CD4-positive, CD25-positive, alpha-beta regulatory T cell (primary cell): ENCODE results near the gene SNX5. TPM values are rescaled to one million over a fixed set of nuclear protein-coding genes. Genes with fewer than 3 reads are reported as not detected.

Experiments
- ATAC-seq, 2 donors: fragments of 150-1000 bp; cut with Tn5 transposase; one replicate each; pipeline ENCODE4 v1.10.0; 2021; ENCODE audit warnings: low read depth in 2 of 2, moderate number of reproducible peaks in 2 of 2, moderate library complexity in 1 of 2
- DNase-seq, 3 donors: peaks; one replicate each; pipeline versions ENCODE4 v3.0.0 to v3.0.0-alpha.2; 2012 to 2022; ENCODE audit warnings: mixed read lengths in 1 of 3
- H3K27ac ChIP-seq: one replicate; pipeline ENCODE4 v1.7.0; 2013; ENCODE audit warnings: mild to moderate bottlenecking, low read length; ENCODE audit not compliant: insufficient read depth, poor library complexity, severe bottlenecking
- H3K27me3 ChIP-seq: one replicate; pipeline ENCODE4 v1.7.0; 2013; ENCODE audit warnings: low read length; ENCODE audit not compliant: control insufficient read depth, insufficient read depth
- H3K36me3 ChIP-seq: one replicate; pipeline ENCODE4 v1.7.0; 2013; ENCODE audit warnings: mild to moderate bottlenecking, low read length, moderate library complexity; ENCODE audit not compliant: control insufficient read depth, insufficient read depth
- H3K4me1 ChIP-seq: 2 replicates; pipeline ENCODE4 v1.7.0; 2013; ENCODE audit warnings: mild to moderate bottlenecking, low read length; ENCODE audit not compliant: insufficient read depth, control insufficient read depth, poor library complexity, severe bottlenecking
- H3K4me3 ChIP-seq: one replicate; pipeline ENCODE4 v1.7.0; 2013; ENCODE audit warnings: low read depth, mild to moderate bottlenecking, low read length, moderate library complexity
- H3K9me3 ChIP-seq, 2 experiments: 1 replicate in 1 of 2; 2 replicates in 1 of 2; pipeline ENCODE4 v1.7.0; 2013; ENCODE audit warnings: low read length in 2 of 2, mild to moderate bottlenecking in 1 of 2, moderate library complexity in 1 of 2; ENCODE audit not compliant: control insufficient read depth in 2 of 2
- H3K27ac Mint-ChIP-seq, 3 donors: one replicate each; pipeline ENCODE4 v1.8.0; 2020 to 2022; ENCODE audit warnings: mild to moderate bottlenecking in 3 of 3, mixed read lengths in 3 of 3, moderate library complexity in 2 of 3
- H3K27me3 Mint-ChIP-seq: one replicate; pipeline ENCODE4 v1.8.0; 2022; ENCODE audit warnings: mild to moderate bottlenecking, mixed read lengths
- H3K36me3 Mint-ChIP-seq: one replicate; pipeline ENCODE4 v1.8.0; 2020; ENCODE audit warnings: mixed read lengths
- H3K4me1 Mint-ChIP-seq, 4 donors: one replicate each; pipeline ENCODE4 v1.8.0; 2020 to 2022; ENCODE audit warnings: mixed read lengths in 4 of 4, mild to moderate bottlenecking in 1 of 4
- H3K4me3 Mint-ChIP-seq, 4 donors: one replicate each; pipeline ENCODE4 v1.8.0; 2020 to 2022; ENCODE audit warnings: mild to moderate bottlenecking in 4 of 4, mixed read lengths in 4 of 4, moderate library complexity in 3 of 4
- H3K9me3 Mint-ChIP-seq, 7 donors: one replicate each; pipeline ENCODE4 v1.8.0; 2020 to 2022; ENCODE audit warnings: mixed read lengths in 7 of 7, mild to moderate bottlenecking in 3 of 7, moderate library complexity in 2 of 7
- polyA plus RNA-seq, 4 donors: library from polyadenylated mRNA; unstranded; fragments of 300-500 nt; fragmentation: Illumina TruSeq; gene quantifications; one replicate each; pipeline ENCODE4 v1.2.3, GENCODE V29; 2021
- total RNA-seq: library from RNA; stranded (reverse); gene quantifications from one replicate; pipeline ENCODE4 v1.2.3, GENCODE V29; 2022

Gene SNX5
- total and polyA plus RNA-seq, 5 donors from 2014 or later: 71.9 to 82.8 (median 78.6) TPM

DNA sequence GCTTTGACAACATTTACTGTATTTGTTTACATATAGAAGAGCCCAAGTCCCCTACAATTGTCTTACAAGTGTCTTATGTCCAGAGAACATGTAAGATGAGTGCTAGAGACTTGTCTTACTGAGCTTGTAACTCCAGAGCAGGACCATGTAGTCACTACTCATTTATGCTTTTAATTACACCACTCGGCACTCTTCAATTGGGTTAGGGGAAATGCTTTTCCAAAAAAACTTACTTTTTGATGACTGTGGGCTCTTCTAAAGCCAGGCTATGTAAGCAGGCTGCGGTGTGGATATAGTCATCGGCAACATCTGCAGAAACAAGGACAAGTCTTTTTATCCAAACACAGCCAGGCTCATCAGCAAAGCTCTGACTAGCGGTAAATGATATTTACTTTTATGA is 18.7 kb downstream of the SNX5 start:
- H3K9me3 ChIP-seq: no peaks in the 10 kb centered on the region
- no peaks in the 10 kb centered on the region for H3K4me1 ChIP-seq
- ATAC-seq (no peak), DNase-seq (no peak)
- Mint-ChIP-seq H3K36me3 (peaks cover 60% of the 10 kb centered on the region), H3K27me3 (no peaks in the 10 kb centered on the region), H3K9me3 (no peaks in the 10 kb centered on the region), H3K4me1 (peaks cover 6 to 15% (median 12%) of the 10 kb centered on the region in 4 donors), H3K27ac (peak overlapping the region in 2 of 3 donors; percentile 56 to 58), H3K4me3 (no peak overlapping the region)
- H3K27me3 ChIP-seq: no peaks in the 10 kb centered on the region
- H3K27ac ChIP-seq: no peak overlapping the region
- H3K4me3 ChIP-seq: no peak overlapping the region
- peaks cover 97% of the 10 kb centered on the region for H3K36me3 ChIP-seq

DNA sequence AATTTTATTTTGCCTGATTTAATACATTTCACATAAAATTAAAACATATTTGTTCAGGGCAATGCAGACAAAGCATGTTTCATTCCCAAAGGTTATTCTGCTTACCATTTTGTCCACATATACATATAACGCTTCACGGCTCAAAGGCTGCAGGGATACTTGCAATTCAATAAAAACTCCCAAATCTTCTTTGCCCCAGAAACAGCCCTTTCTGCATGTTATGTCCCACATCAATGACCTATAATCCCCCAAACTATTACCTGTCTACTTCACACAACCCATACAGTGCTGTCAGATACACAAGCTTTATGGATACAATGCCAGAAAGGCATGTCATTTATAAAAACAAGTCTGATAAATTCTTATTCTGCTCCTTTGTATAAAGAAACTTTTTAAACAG is 20.2 kb downstream of the SNX5 start:
- Mint-ChIP-seq H3K36me3 (peaks cover 56% of the 10 kb centered on the region), H3K27me3 (no peaks in the 10 kb centered on the region)

DNA sequence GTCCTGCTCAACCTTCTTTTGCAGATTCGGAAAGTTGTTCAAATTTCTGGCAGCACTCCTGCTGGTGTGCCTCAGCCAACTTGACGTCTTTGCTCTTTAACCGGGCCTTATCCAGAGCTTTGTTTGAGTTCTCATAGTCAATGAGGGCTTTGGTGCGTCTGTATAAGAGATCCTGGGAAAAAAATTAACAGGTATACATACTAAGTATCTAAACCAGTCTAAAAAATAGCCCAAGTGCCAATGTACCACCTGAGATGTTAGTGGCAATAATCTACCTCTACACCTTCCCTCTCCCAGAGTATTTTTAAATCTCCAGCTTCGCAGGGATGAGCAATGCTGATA is 21.1 kb downstream of the SNX5 start:
- no peaks in the 10 kb centered on the region for H3K9me3 ChIP-seq
- ATAC-seq (no peak), DNase-seq (no peak)
- Mint-ChIP-seq H3K36me3 (peaks cover 48% of the 10 kb centered on the region), H3K4me3 (no peak overlapping the region), H3K27me3 (no peaks in the 10 kb centered on the region), H3K27ac (no peak overlapping the region), H3K4me1 (peaks cover 0 to 8% (median 0%) of the 10 kb centered on the region in 4 donors), H3K9me3 (no peaks in the 10 kb centered on the region)
- no peak overlapping the region for H3K4me3 ChIP-seq
- no peak overlapping the region for H3K27ac ChIP-seq
- peaks cover 95% of the 10 kb centered on the region for H3K36me3 ChIP-seq
- H3K27me3 ChIP-seq: no peaks in the 10 kb centered on the region
- no peaks in the 10 kb centered on the region for H3K4me1 ChIP-seq

More for the DNA sequence above, 20.2 kb downstream of the SNX5 start:
- Mint-ChIP-seq H3K4me3 (no peak overlapping the region), H3K9me3 (no peaks in the 10 kb centered on the region), H3K4me1 (peaks cover 2 to 12% (median 6%) of the 10 kb centered on the region in 4 donors), H3K27ac (peak overlapping the region in 1 of 3 donors; percentile 78)
- DNase-seq (no peak), ATAC-seq (no peak)
- Histone ChIP-seq H3K36me3 (peaks cover 95% of the 10 kb centered on the region), H3K9me3 (no peaks in the 10 kb centered on the region), H3K4me1 (no peaks in the 10 kb centered on the region), H3K27ac (no peak overlapping the region), H3K27me3 (no peaks in the 10 kb centered on the region), H3K4me3 (no peak overlapping the region)

GRCh38 chr20:17946572-17947473 is 21.8 kb downstream of the SNX5 start:
- Histone ChIP-seq H3K27me3 (no peaks in the 10 kb centered on the region), H3K27ac (no peak overlapping the region), H3K9me3 (no peaks in the 10 kb centered on the region), H3K4me3 (no peak overlapping the region), H3K36me3 (peaks cover 95% of the 10 kb centered on the region), H3K4me1 (no peaks in the 10 kb centered on the region)
- DNase-seq (no peak), ATAC-seq (no peak)
- Mint-ChIP-seq H3K27me3 (no peaks in the 10 kb centered on the region), H3K4me1 (peaks cover 0 to 8% (median 0%) of the 10 kb centered on the region in 4 donors), H3K36me3 (peaks cover 50% of the 10 kb centered on the region), H3K4me3 (no peak overlapping the region), H3K27ac (peak overlapping the region in 1 of 3 donors; percentile 70), H3K9me3 (no peaks in the 10 kb centered on the region)

DNA sequence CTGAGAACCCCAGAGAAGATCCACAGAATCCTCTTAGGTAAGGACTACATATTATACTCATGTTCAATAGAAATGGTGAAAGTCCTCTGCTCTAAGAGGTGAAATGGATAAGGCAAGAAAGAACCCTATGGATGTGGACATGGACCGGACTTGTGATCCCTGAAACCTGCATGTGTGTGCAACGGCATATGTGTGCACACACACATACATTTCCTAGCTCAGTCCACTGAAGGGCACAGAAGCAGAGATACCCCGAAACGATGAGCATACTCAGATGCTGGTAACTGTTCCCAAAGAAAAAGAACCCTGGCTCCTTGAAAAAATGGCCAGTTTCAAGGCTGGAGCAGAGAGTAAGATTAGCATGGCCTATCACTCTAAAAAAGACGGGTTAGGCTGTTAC is 22.6 kb downstream of the SNX5 start:
- no peak for DNase-seq
- Mint-ChIP-seq H3K36me3 (peaks cover 47% of the 10 kb centered on the region), H3K27me3 (no peaks in the 10 kb centered on the region), H3K4me3 (no peak overlapping the region), H3K9me3 (no peaks in the 10 kb centered on the region), H3K27ac (peak overlapping the region in 1 of 3 donors; percentile 70), H3K4me1 (peaks cover 0 to 8% (median 0%) of the 10 kb centered on the region in 4 donors)
- Histone ChIP-seq H3K27ac (no peak overlapping the region), H3K4me1 (no peaks in the 10 kb centered on the region), H3K27me3 (no peaks in the 10 kb centered on the region), H3K36me3 (peaks cover 95% of the 10 kb centered on the region), H3K9me3 (no peaks in the 10 kb centered on the region), H3K4me3 (no peak overlapping the region)
- ATAC-seq: no peak

- Histone ChIP-seq H3K4me1 (no peaks in the 10 kb centered on the region), H3K36me3 (peaks cover 87% of the 10 kb centered on the region), H3K27ac (no peak overlapping the region), H3K27me3 (no peaks in the 10 kb centered on the region), H3K9me3 (no peaks in the 10 kb centered on the region), H3K4me3 (no peak overlapping the region)
- H3K27ac Mint-ChIP-seq: peak overlapping the region in 1 of 3 donors; percentile 76
- H3K9me3 Mint-ChIP-seq: no peaks in the 10 kb centered on the region
- no peak for DNase-seq
- no peaks in the 10 kb centered on the region for H3K27me3 Mint-ChIP-seq
- no peak for ATAC-seq
- H3K4me1 Mint-ChIP-seq: peaks cover 0 to 8% (median 0%) of the 10 kb centered on the region in 4 donors
- peaks cover 39% of the 10 kb centered on the region for H3K36me3 Mint-ChIP-seq
- H3K4me3 Mint-ChIP-seq: no peak overlapping the region
Measured at GRCh38 chr20:17944854-17945474, 23.6 kb downstream of the SNX5 start.

- no peak overlapping the region for H3K4me3 ChIP-seq
- H3K27ac ChIP-seq: no peak overlapping the region
- peaks cover 70% of the 10 kb centered on the region for H3K36me3 ChIP-seq
- Mint-ChIP-seq H3K27ac (no peak overlapping the region), H3K27me3 (no peaks in the 10 kb centered on the region), H3K9me3 (no peaks in the 10 kb centered on the region), H3K4me3 (no peak overlapping the region), H3K4me1 (peaks cover 0 to 13% (median 9%) of the 10 kb centered on the region in 4 donors), H3K36me3 (peaks cover 24% of the 10 kb centered on the region)
- H3K9me3 ChIP-seq: no peaks in the 10 kb centered on the region
- no peak for ATAC-seq
- DNase-seq: no peak
- no peaks in the 10 kb centered on the region for H3K27me3 ChIP-seq
- peaks cover 10% of the 10 kb centered on the region for H3K4me1 ChIP-seq
Measured at GRCh38 chr20:17943343-17943742, 25.3 kb downstream of the SNX5 start.
